Chondrocyte (in vitro differentiated cells): ENCODE measurements around the gene TLE5. TPM values are rescaled to one million over a fixed set of nuclear protein-coding genes. Genes with fewer than 3 reads are reported as not detected.

Experiments
- DNase-seq: peaks from one replicate; pipeline ENCODE4 v3.0.0; 2021; ENCODE audit warnings: mixed read lengths, low spot score
- H3K27ac Mint-ChIP-seq: one replicate; pipeline ENCODE4 v1.8.0; 2021; ENCODE audit warnings: mild to moderate bottlenecking, moderate library complexity, mixed read lengths; ENCODE audit not compliant: unreplicated experiment
- H3K27me3 Mint-ChIP-seq: 2 replicates; pipeline ENCODE4 v1.8.0; 2021; ENCODE audit warnings: low read depth, mixed read lengths
- H3K36me3 Mint-ChIP-seq: 2 replicates; pipeline ENCODE4 v1.8.0; 2021; ENCODE audit warnings: low read depth, mixed read lengths
- H3K4me1 Mint-ChIP-seq: 2 replicates; pipeline ENCODE4 v1.8.0; 2021; ENCODE audit warnings: low read depth, mild to moderate bottlenecking, mixed read lengths
- H3K4me3 Mint-ChIP-seq: one replicate; pipeline ENCODE4 v1.8.0; 2021; ENCODE audit warnings: mild to moderate bottlenecking, moderate library complexity, mixed read lengths; ENCODE audit not compliant: unreplicated experiment
- H3K9me3 Mint-ChIP-seq: 2 replicates; pipeline ENCODE4 v1.8.0; 2021; ENCODE audit warnings: low read depth, mixed read lengths
- long read RNA-seq: library from polyadenylated mRNA; stranded (forward); transcript quantifications from one replicate; pipeline ENCODE4 v2.0.0, GENCODE V29; 2021
- total RNA-seq: library from RNA; stranded (reverse); gene quantifications from 3 replicates; pipeline ENCODE4 v1.2.1, GENCODE V29; 2021
- TF ChIP-seq, protein P1 (sequence below): fragments of 200-600 bp; sonication (generic); IDR thresholded peaks from 2 replicates; pipeline ENCODE4 v1.5.0; 2021; ENCODE audit warnings: antibody characterized with exemption, mild to moderate bottlenecking, moderate library complexity

Gene TLE5, protein sequence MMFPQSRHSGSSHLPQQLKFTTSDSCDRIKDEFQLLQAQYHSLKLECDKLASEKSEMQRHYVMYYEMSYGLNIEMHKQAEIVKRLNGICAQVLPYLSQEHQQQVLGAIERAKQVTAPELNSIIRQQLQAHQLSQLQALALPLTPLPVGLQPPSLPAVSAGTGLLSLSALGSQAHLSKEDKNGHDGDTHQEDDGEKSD
- total RNA-seq: 223 to 306 TPM (median 303 TPM) in 3 replicates
- long read RNA-seq, transcript AES-202 (7 exons, 1,608 nt): major isoform, 307 of 364 reads
- long read RNA-seq, transcript AES-207 (6 exons, 942 nt): minor isoform, 13 of 364 reads
- long read RNA-seq, transcript AES-201 (7 exons, 1,884 nt): minor isoform, 8 of 364 reads
- long read RNA-seq, partial matches to known transcripts: 3 of 364 reads
- long read RNA-seq, other reads (novel, unspliced or antisense): 32 of 364 reads

DNA sequence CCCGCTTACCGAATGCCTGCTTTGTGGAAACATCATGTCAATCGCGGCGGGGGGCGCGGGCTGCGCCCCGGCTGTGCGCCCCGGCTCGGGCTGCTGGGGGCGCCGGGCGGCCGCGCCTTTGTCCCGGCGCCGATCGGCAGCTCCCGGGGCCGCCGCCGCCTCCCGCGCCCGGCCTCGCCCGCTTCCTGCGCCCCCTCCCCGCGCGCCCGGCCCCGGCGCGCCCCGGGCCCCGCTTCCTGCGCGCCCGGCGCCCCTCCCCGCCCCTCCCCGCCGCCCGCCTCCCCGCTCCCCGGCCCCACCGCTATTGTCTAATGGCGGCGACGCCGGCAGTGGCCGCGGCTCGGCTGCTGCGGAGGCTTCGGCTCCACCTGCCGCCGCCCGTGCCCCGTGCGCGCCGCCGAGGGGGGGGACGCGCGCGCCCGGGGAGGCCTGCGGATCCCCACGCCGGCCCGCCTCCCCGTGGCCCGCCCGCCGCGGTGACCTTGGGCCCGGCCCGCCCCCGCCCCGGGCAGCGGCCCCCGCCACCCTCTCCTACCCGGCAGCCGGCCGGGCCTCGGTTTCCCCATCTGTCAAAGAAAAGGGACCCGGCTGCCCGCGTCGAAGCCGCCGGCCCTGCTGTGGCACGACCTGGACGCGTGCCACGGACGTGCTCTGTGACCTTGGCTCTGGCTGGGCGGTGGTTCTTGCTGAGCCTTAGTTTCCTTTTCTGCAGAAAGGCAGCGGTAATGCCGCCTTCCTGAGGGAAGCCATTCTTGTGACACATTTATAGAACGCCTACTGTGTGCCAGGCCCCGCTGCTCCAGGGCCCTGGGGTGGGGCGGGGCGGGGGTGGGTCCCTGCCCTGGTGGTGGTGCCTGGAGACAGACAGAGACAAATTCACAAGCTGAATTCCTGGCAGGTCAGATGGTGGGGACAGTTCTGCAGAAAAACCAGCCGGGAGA is at the start of gene TLE5:
Gene TLE5, minus strand, starts transcription at position 331 of the 941 bp plus-strand sequence. Its CDS starts 295 bp downstream, at position 36.
- Mint-ChIP-seq H3K27me3 (no peaks in the 10 kb centered on the region), H3K4me3 (peak within 1 kb of the TSS; percentile 74), H3K4me1 (peaks cover 12% of the 10 kb centered on the region), H3K9me3 (no peaks in the 10 kb centered on the region), H3K27ac (peak within 1 kb of the TSS; percentile 22), H3K36me3 (peaks cover 7% of the 10 kb centered on the region)
- TF ChIP-seq, protein P1, sequence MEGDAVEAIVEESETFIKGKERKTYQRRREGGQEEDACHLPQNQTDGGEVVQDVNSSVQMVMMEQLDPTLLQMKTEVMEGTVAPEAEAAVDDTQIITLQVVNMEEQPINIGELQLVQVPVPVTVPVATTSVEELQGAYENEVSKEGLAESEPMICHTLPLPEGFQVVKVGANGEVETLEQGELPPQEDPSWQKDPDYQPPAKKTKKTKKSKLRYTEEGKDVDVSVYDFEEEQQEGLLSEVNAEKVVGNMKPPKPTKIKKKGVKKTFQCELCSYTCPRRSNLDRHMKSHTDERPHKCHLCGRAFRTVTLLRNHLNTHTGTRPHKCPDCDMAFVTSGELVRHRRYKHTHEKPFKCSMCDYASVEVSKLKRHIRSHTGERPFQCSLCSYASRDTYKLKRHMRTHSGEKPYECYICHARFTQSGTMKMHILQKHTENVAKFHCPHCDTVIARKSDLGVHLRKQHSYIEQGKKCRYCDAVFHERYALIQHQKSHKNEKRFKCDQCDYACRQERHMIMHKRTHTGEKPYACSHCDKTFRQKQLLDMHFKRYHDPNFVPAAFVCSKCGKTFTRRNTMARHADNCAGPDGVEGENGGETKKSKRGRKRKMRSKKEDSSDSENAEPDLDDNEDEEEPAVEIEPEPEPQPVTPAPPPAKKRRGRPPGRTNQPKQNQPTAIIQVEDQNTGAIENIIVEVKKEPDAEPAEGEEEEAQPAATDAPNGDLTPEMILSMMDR: peak; percentile 8
- no peak for DNase-seq

DNA sequence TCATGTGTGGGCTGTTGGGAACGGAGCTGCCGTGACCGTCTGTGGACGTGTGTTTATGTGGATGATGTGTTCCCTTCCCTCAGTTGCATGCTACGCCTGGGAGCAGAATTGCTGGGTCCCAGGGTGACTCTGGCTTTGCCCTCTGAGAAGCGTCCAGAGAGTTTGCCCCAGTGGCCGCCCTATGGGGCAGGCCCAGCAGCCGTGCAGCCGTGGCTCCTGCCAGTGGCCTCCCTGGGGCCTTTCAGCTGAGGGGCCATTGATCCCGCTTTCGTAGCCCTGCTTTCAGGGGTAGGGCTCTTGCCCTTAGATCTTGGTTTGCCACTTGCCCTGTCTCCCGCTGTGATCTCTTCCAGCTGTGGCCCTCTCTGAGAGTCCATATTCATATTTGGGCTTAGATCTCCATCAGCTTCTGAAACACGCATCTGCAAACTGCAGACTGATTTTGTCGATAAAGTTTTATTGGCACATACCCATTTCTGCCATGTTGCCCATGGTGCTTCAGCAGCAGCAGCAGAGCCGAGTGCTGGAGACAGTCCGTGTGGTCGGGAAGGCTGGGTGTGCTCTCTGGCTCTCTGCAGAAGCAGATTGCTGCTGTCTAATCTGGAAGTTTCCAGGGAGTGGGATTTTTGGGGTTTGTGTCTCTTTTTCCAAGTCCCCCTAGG is 49.4 kb upstream of the TLE5 start:
- TF ChIP-seq, protein P1: no peak
- no peak overlapping the region for H3K27ac Mint-ChIP-seq
- DNase-seq: no peak
- peaks cover 26% of the 10 kb centered on the region for H3K4me1 Mint-ChIP-seq
- no peaks in the 10 kb centered on the region for H3K36me3 Mint-ChIP-seq
- no peaks in the 10 kb centered on the region for H3K9me3 Mint-ChIP-seq
- H3K27me3 Mint-ChIP-seq: no peaks in the 10 kb centered on the region
- no peak overlapping the region for H3K4me3 Mint-ChIP-seq

DNA sequence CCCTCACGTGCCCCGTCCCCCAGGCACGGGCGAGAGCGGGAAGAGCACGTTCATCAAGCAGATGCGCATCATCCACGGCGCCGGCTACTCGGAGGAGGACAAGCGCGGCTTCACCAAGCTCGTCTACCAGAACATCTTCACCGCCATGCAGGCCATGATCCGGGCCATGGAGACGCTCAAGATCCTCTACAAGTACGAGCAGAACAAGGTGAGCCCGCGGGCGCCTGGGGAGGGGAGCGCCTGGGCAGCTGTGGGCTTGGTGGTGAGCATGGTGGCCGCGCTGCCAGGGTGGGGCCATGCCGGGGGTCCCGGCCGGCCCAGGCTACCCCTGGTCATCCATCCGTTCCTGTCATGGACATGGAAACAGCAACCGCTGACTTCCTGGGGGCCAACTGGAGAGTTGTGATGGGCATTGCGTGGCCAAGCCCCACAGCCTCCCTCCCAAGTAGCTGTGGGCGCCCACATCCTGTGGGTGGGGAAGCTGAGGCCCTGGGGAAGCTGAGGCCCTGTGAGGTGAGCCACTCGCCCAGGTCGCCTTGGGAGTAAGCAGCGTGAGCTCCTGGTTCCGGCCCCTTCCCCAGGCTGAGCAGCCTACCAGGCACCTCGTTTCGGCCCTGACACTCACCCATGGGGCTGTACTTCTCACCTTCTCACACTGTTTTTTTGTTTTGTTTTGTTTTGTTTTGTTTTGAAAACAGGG is 48.0 kb upstream of the TLE5 start:
- H3K4me3 Mint-ChIP-seq: no peak overlapping the region
- no peak overlapping the region for H3K27ac Mint-ChIP-seq
- no peak for DNase-seq
- H3K9me3 Mint-ChIP-seq: no peaks in the 10 kb centered on the region
- TF ChIP-seq, protein P1: no peak
- no peaks in the 10 kb centered on the region for H3K27me3 Mint-ChIP-seq
- H3K4me1 Mint-ChIP-seq: peaks cover 15% of the 10 kb centered on the region
- H3K36me3 Mint-ChIP-seq: no peaks in the 10 kb centered on the region

DNA sequence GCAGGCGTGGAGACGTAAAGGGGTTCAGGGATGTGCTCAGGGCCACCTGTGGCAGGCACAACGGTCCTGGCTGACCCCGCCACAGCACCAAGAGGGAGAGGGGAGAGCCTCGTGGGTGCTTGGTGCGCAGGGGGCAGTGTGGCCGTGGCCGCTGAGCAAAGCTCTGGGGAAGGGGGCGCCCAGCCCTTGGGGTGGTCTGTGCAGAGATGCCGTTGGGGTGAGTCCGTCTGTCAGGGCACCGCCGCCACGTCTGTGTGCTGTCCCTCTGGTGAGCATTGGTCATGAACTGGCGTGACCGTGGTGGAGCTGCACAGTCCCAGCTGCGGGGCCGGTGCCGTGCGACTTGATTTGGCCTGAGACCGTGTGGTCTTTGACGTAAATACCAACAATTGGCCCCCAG is 47.2 kb upstream of the TLE5 start:
- TF ChIP-seq, protein P1: no peak
- DNase-seq: peak; percentile 90
- H3K36me3 Mint-ChIP-seq: no peaks in the 10 kb centered on the region
- no peak overlapping the region for H3K27ac Mint-ChIP-seq
- H3K4me1 Mint-ChIP-seq: peaks cover 14% of the 10 kb centered on the region
- no peaks in the 10 kb centered on the region for H3K9me3 Mint-ChIP-seq
- no peak overlapping the region for H3K4me3 Mint-ChIP-seq
- H3K27me3 Mint-ChIP-seq: no peaks in the 10 kb centered on the region
